Lower leg skin (tissue), 4 donors: Measurements from ENCODE around the gene KRT23. TPM values are rescaled to one million over a fixed set of nuclear protein-coding genes. Genes with fewer than 3 reads are reported as not detected.
A peak's percentile ranks its signal among the peaks of the same experiment; 100 is the strongest.

Experiments used
- DNase-seq, 2 donors: peaks; one replicate each; pipeline ENCODE4 v3.0.0-alpha.2; 2019; ENCODE audit warnings: low spot score in 2 of 2
- H3K4me3 ChIP-seq: fragments of 200-600 bp; sonication (generic); 2 replicates; pipeline ENCODE4 v1.5.1; 2017; ENCODE audit warnings: mild to moderate bottlenecking, low read depth; ENCODE audit not compliant: poor library complexity, severe bottlenecking
- CTCF ChIP-seq, 3 donors: fragments of 450-650 bp; IDR thresholded peaks; one replicate each; pipeline ENCODE4 v1.5.1; 2016; ENCODE audit warnings: antibody characterized with exemption in 3 of 3, mild to moderate bottlenecking in 3 of 3, moderate library complexity in 2 of 3
- POLR2A ChIP-seq, 2 donors: fragments of 450-650 bp; IDR thresholded peaks; one replicate each; pipeline ENCODE4 v1.6.1; 2016 to 2017; ENCODE audit warnings: antibody characterized with exemption in 2 of 2, mild to moderate bottlenecking in 1 of 2, moderate library complexity in 1 of 2
- WGBS, 2 donors: methylation state at CpG; one replicate each; pipeline ENCODE4 v1.1.5; 2018; 5-methylcytosine and 5-hydroxymethylcytosine counted together
- intact Hi-C: fragments of 100-400 bp; cut with DNase I; formaldehyde crosslinking; loops from one replicate; pipeline ENCODE4 v1.15.0; 2023; ENCODE audit warnings: low total_unique reads
- total RNA-seq, 4 donors: library from RNA; depleted of rRNA; stranded (reverse); fragments of >200 nt; gene quantifications; one replicate each; pipeline ENCODE4 v1.1.0, GENCODE V29; 2016

The KRT23 gene
- total RNA-seq, 4 donors from 2014 or later: 302 to 577 (median 454) TPM

- no peak overlapping the region for H3K4me3 ChIP-seq
- TF ChIP-seq POLR2A (IDR thresholded peaks at IDR 0.05) (no peak), CTCF (IDR thresholded peaks at IDR 0.05) (no peak)
- DNase-seq: no peak
- intact Hi-C loops: no loop called here
- 62 to 69% methylated on average over 3 of the region's 3 CpGs for WGBS, 2 donors
Measured at GRCh38 chr17:40914075-40914855, 23.2 kb downstream of the KRT23 start.

- DNase-seq: no peak
- intact Hi-C loops: no loop called here
- TF ChIP-seq CTCF (IDR thresholded peaks at IDR 0.05) (no peak), POLR2A (IDR thresholded peaks at IDR 0.05) (no peak)
- no peak overlapping the region for H3K4me3 ChIP-seq
- 81 to 83% methylated on average over 13 of the region's 13 CpGs for WGBS, 2 donors
Measured at GRCh38 chr17:40912486-40913210, 24.8 kb downstream of the KRT23 start.

GRCh38 chr17:40910441-40910841 is 27.0 kb downstream of the KRT23 start:
- 23 to 26% methylated on average over 3 of the region's 3 CpGs for whole genome bisulfite sequencing, 2 donors
- TF ChIP-seq CTCF (IDR thresholded peaks at IDR 0.05): no peak
- no peak for TF ChIP-seq POLR2A (IDR thresholded peaks at IDR 0.05)
- intact Hi-C loops: no loop called here

GRCh38 chr17:40909755-40910154 is 27.7 kb downstream of the KRT23 start:
- no peak for DNase-seq
- intact Hi-C loops: loop anchor here (5.0 to 10.0 kb wide), 3 partner anchors 105 to 638 kb away; no protein-coding TSS in a partner anchor
- 17 to 21% methylated on average over 4 of the region's 4 CpGs for WGBS, 2 donors
- H3K4me3 ChIP-seq: no peak overlapping the region
- TF ChIP-seq CTCF (IDR thresholded peaks at IDR 0.05): no peak
- no peak for TF ChIP-seq POLR2A (IDR thresholded peaks at IDR 0.05)

More at GRCh38 chr17:40910441-40910841, 27.0 kb downstream of the KRT23 start:
- DNase-seq: no peak
- no peak overlapping the region for H3K4me3 ChIP-seq

GRCh38 chr17:40909351-40909750 is 28.1 kb downstream of the KRT23 start:
- no peak for TF ChIP-seq POLR2A (IDR thresholded peaks at IDR 0.05)
- TF ChIP-seq CTCF (IDR thresholded peaks at IDR 0.05): peak in 1 of 3 donors; percentile 84
- intact Hi-C loops: loop anchor here (5.0 to 10.0 kb wide), 3 partner anchors 105 to 638 kb away; no protein-coding TSS in a partner anchor
- DNase-seq: peak; percentile 86 to 94
- 0 to 1% methylated on average over 5 of the region's 5 CpGs for WGBS, 2 donors
- no peak overlapping the region for H3K4me3 ChIP-seq
